HG03432 (cell line): ENCODE data around the gene SLC7A6OS.

Experiments
- ATAC-seq: cut with Tn5 transposase; IDR thresholded peaks from one replicate; pipeline ENCODE4 v1.9.1; 2021; ENCODE audit warnings: mild to moderate bottlenecking, moderate library complexity; ENCODE audit not compliant: unreplicated experiment

SLC7A6OS gene

DNA sequence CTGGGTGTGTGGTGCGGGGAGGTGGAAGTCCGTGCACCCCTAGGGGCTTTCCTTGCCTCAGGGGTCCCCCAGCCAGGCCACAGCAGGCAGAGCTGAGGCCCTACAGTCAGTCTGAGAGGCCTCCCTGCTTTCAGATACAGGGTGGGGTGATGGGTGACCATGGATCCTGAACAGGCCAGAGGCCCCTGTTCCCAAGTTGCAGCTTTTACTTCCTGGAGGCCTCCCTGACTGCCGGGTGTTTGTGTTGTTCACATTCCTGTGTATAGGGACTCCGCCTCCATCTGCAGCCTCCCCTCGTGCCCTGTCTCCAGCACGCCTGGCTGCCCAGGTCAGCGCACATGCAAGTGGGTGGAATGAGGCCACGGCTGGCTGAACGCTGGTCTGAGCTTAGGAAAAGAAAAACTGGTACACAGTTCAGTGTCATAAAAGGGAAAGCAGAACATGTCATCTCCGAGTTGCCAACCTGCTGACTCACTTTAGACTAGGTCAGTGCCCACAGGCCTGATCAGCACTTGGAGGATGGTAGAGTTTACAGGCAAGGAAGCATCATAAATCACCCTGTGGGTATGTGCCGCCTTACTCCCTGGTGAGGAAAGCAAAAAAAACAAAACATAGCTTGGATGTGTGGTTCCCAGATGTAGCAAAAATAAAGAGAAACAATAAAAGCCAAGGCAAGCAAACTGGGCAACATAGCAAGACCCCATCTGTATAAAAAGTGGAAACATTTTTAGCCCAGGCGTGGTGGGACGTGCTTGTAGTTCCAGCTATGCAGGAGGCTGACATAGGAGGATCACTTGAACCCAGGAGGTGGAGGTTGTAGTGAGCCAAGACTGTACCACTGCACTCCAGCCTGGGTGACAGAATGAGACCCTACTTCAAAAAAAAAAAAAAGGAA lies 52.6 kb downstream of the SLC7A6OS start:
- ATAC-seq: peak; percentile 17

DNA sequence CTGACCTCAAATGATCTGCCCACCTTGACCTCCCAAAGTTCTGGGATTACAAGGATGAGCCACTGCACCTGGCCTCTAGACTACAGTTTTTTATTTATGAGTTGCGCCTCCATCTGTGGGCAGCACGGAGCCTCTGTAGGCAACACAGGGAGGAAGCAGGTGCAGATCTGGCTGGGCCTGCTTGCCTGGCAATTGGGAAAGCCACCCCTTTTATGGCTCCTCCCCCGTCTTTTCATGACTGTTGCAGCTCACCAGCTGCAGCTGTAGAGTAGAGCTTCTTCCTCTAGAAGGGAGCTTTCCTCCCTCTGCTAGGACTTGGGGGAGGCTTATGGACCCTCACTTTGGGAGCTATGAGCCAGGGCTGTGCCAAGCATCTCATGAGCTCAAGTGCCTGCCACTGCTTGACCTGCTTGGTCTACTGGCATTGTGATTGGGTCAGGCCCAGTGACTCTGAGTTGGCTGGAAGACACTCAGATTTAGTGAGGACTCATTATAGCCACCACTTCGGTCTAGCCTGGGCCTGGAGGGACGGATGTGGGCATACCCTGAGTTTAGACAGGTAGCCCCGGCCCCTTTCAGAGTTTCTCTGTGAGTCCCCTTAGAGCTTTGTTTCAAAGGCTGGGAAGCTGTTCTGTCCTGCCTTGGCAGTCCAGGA lies 53.4 kb downstream of the SLC7A6OS start:
- peak; percentile 67 for ATAC-seq

DNA sequence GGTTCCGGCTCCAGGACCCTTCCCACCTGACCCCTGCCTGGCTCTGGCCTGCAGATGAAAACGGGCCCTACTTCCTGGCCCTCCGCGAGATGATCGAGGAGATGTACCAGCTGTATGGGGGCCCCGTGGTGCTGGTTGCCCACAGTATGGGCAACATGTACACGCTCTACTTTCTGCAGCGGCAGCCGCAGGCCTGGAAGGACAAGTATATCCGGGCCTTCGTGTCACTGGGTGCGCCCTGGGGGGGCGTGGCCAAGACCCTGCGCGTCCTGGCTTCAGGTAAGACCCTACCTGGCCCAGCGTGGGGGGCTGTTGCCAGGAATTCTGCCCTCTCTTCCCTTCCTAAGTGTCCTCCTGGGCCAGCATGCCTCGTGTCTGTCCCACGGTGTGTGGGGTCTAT lies 55.0 kb downstream of the SLC7A6OS start:
- no peak for ATAC-seq

DNA sequence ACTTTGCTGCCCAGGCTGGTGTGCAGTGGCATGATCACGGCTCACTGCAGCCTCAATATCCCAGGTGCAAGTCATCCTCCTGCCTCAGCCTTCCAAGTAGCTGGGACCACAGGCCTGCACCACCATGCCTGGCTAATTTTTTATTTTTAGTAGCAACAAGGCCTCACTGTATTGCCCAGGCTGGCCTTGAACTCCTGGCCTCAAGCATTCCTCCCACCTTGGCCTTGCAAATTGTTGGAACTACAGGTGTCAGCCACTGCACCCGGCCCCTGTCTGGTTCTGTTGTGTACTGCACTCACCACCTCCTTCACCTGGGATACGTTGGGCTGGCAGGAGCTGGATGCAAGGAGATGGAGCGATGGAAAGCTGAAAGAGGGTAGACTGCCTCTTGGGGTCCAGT lies 57.0 kb downstream of the SLC7A6OS start:
- ATAC-seq: no peak

DNA sequence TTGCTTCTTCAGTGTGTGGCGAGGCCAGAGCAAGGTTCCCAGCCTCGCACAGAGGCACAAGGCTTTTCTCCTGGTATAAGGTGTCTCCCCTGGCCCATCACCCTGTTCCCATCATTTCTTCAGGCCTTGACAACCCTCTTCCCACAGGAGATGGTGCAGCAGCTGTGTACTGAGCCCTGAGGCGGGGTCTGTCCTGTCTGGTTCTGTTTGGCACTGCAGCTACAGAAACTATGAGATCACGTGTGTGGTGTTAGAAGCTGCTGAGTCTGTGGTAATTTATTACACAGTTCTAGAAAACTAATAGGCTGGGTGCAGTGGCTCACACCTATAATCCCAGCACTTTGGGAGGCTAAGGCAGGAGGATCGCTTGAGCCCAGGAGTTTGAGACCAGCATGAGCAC lies 58.4 kb downstream of the SLC7A6OS start:
- ATAC-seq: no peak

DNA sequence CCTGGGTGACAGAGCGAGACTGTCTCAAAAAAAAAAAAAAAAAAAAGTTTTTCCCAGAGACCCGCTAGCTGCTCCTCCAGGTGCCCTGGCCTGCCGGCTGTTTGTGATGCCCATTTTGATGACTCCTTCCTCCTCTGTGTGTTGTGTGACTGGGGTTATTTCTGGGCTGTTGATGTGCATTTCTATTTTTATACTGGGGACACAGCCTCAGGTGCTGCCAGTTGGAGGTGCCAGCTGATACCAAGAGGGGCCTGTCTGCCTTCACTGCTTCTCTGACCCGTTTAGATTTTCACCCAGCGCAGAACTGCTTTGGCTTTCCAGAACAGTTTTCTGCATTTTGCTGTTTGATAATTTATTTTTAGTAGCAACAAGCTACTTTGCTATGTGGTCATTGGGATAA lies 58.9 kb downstream of the SLC7A6OS start:
- no peak for ATAC-seq

- ATAC-seq: no peak
These were observed 59.8 kb downstream of the SLC7A6OS start for GRCh38 chr16:68250951-68251350.

DNA sequence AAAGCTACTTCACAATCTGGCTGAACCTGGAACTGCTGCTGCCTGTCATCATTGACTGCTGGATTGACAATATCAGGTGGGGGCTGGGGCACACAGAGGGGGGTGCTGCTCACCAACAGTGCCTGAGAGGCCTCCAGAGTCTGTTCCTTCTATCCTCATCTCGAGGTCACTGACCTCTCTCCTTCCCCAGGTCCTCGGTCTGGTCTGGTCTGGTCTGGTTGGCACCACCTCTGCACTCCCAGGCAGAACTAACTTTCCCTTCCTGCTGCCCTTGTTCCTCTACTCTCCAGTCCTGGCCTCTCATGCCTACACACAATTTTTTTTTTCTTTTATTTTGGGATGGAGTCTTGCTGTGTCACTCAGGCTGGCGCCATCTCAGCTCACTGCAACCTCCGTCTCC lies 61.4 kb downstream of the SLC7A6OS start:
- ATAC-seq: no peak
